OCI-LY7 (cell line): ENCODE data around the gene RNF167.

Experiments used
- EZH2phosphoT487 ChIP-seq: fragments of 200-600 bp; sonication (generic); IDR thresholded peaks from 2 replicates; pipeline ENCODE4 v1.6.1; 2018; ENCODE audit warnings: low read depth, borderline replicate concordance, mild to moderate bottlenecking, mixed run types, antibody characterized with exemption, low read length, moderate library complexity, mixed read lengths
- TF ChIP-seq, protein P1 (sequence below): fragments of 200-600 bp; sonication (generic); conservative IDR thresholded peaks from 2 replicates; pipeline ENCODE4 v1.5.1; 2014; ENCODE audit warnings: mild to moderate bottlenecking, antibody characterized with exemption, low read length, moderate library complexity, mixed read lengths

DNA sequence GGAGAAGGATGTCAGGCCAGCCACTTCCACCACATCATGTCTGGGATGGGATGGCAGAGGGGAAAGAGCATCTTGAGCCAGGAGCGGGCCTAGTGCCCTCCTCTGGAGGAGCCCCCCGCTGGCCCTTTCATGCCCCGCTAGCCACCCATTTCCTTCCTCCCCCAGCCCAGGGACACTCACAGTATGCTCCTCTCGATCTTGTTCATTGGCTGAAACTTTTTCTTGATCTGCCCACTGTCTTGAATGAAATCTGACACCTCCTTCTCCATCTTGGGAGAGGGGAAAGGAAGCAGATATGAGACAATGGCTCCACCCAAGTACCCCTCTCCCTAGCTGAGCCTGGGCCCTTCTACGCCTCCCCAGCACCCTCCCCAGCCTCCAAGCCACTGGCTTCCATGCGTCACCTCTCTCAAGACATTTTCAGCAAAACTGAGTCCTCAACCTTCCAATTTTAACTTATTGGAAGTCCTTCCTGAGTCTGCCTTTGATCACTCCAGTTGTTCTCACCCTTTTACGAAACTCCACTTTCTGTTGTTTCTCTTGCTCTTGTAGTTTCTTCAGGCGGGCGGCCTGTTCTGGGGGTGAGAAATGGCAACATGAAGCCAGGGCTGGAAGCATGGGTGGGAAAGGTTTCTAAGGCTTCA is 20.3 kb downstream of the RNF167 start:
- TF ChIP-seq, protein P1, sequence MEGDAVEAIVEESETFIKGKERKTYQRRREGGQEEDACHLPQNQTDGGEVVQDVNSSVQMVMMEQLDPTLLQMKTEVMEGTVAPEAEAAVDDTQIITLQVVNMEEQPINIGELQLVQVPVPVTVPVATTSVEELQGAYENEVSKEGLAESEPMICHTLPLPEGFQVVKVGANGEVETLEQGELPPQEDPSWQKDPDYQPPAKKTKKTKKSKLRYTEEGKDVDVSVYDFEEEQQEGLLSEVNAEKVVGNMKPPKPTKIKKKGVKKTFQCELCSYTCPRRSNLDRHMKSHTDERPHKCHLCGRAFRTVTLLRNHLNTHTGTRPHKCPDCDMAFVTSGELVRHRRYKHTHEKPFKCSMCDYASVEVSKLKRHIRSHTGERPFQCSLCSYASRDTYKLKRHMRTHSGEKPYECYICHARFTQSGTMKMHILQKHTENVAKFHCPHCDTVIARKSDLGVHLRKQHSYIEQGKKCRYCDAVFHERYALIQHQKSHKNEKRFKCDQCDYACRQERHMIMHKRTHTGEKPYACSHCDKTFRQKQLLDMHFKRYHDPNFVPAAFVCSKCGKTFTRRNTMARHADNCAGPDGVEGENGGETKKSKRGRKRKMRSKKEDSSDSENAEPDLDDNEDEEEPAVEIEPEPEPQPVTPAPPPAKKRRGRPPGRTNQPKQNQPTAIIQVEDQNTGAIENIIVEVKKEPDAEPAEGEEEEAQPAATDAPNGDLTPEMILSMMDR: no peak
- no peak for TF ChIP-seq EZH2phosphoT487
